PC-3 (cell line): ENCODE measurements around the gene FRMPD2. TPM values are rescaled to one million over a fixed set of nuclear protein-coding genes. Genes with fewer than 3 reads are reported as not detected.

Experiments
- ATAC-seq: fragments of 200-7000 bp; cut with Tn5 transposase; 2 replicates; pipeline ENCODE4 v1.9.1; 2020; ENCODE audit warnings: mild to moderate bottlenecking, moderate library complexity
- BruUV-seq: library from RNA; stranded (reverse); fragments of 400-500 nt; replicated peaks from 2 replicates; lab custom pipeline; 2021; lab: Mats Ljungman, UMichigan
- CTCF ChIA-PET: fragments of 300-600 bp; sonication (Branson Sonifier 250); formaldehyde crosslinking; loops from one replicate; lab custom pipeline; 2022; ENCODE audit warnings: antibody characterized with exemption; lab: Charles Lee
- POLR2A ChIA-PET: fragments of 300-600 bp; sonication (Branson Sonifier 250); formaldehyde crosslinking; loops from one replicate; lab custom pipeline; 2022; ENCODE audit warnings: antibody characterized with exemption; ENCODE audit not compliant: unreplicated experiment; lab: Charles Lee
- DNase-seq: peaks from one replicate; pipeline ENCODE4 v3.0.0-alpha.2; 2015
- H2AFZ ChIP-seq: fragments of 300-600 bp; sonication (generic); 2 replicates; pipeline ENCODE4 v1.6.0; 2016; ENCODE audit warnings: antibody characterized with exemption, low read length
- H3F3A ChIP-seq: fragments of 300-600 bp; sonication (generic); one replicate; pipeline ENCODE4 v1.6.0; 2017; ENCODE audit warnings: antibody characterized with exemption, low read length, control low read depth, mild to moderate bottlenecking; ENCODE audit not compliant: unreplicated experiment
- H3K27ac ChIP-seq: fragments of 300-600 bp; sonication (generic); 2 replicates; pipeline ENCODE4 v1.5.1; 2016; ENCODE audit warnings: mild to moderate bottlenecking, low read length
- H3K27me3 ChIP-seq: fragments of 300-600 bp; sonication (generic); 2 replicates; pipeline ENCODE4 v1.6.1; 2016; ENCODE audit warnings: low read length, mixed read lengths
- H3K36me3 ChIP-seq: fragments of 300-600 bp; sonication (generic); 2 replicates; pipeline ENCODE4 v1.6.1; 2016; ENCODE audit warnings: low read depth, mixed run types, low read length, mixed read lengths
- H3K4me1 ChIP-seq: fragments of 300-600 bp; sonication (generic); 2 replicates; pipeline ENCODE4 v1.5.1; 2016; ENCODE audit warnings: low read length; ENCODE audit not compliant: insufficient read depth
- H3K4me2 ChIP-seq: fragments of 300-600 bp; sonication (generic); 2 replicates; pipeline ENCODE4 v1.6.0; 2016; ENCODE audit warnings: low read length
- H3K4me3 ChIP-seq: fragments of 300-600 bp; sonication (generic); 2 replicates; pipeline ENCODE4 v1.5.1; 2016; ENCODE audit warnings: mild to moderate bottlenecking, low read length, mixed read lengths
- H3K79me2 ChIP-seq: fragments of 300-600 bp; sonication (generic); 2 replicates; pipeline ENCODE4 v1.6.1; 2017; ENCODE audit warnings: low read length, mixed read lengths
- H3K9ac ChIP-seq: fragments of 300-600 bp; sonication (generic); 2 replicates; pipeline ENCODE4 v1.6.0; 2016; ENCODE audit warnings: mild to moderate bottlenecking, low read length
- H3K9me2 ChIP-seq: fragments of 300-600 bp; sonication (generic); replicated peaks from 2 replicates; pipeline ENCODE4 v1.6.1; 2016; ENCODE audit warnings: mixed run types, low read length, mixed read lengths
- H3K9me3 ChIP-seq: fragments of 300-600 bp; sonication (generic); 2 replicates; pipeline ENCODE4 v1.6.1; 2016; ENCODE audit warnings: low read length, mixed read lengths
- H4K20me1 ChIP-seq: fragments of 300-600 bp; sonication (generic); 2 replicates; pipeline ENCODE4 v1.6.1; 2016; ENCODE audit warnings: low read length, mixed read lengths
- EZH2 ChIP-seq: fragments of 300-600 bp; sonication (generic); IDR thresholded peaks from one replicate; pipeline ENCODE4 v1.6.1; 2017; ENCODE audit warnings: antibody characterized with exemption, mild to moderate bottlenecking, low read length; ENCODE audit not compliant: unreplicated experiment
- EZH2phosphoT487 ChIP-seq: fragments of 300-600 bp; sonication (generic); IDR thresholded peaks from 2 replicates; pipeline ENCODE4 v1.6.1; 2018; ENCODE audit warnings: mild to moderate bottlenecking, antibody characterized with exemption, low read length, borderline replicate concordance
- intact Hi-C: fragments of 100-400 bp; cut with micrococcal nuclease; formaldehyde crosslinking; loops from 2 replicates; pipeline ENCODE4 v1.9.0; 2023
- total RNA-seq: library from RNA; depleted of rRNA; stranded (reverse); fragments of >200 nt; gene quantifications from 2 replicates; pipeline ENCODE4 v1.2.3, GENCODE V29; 2014
- TF ChIP-seq, protein P1 (sequence below): fragments of 300-600 bp; sonication (generic); conservative IDR thresholded peaks from 2 replicates; pipeline ENCODE4 v1.5.1; 2017; ENCODE audit warnings: antibody characterized with exemption, low read depth, mild to moderate bottlenecking, low read length

Gene FRMPD2
- total RNA-seq, 1 experiment from 2014 or later, result 0.11 TPM

DNA sequence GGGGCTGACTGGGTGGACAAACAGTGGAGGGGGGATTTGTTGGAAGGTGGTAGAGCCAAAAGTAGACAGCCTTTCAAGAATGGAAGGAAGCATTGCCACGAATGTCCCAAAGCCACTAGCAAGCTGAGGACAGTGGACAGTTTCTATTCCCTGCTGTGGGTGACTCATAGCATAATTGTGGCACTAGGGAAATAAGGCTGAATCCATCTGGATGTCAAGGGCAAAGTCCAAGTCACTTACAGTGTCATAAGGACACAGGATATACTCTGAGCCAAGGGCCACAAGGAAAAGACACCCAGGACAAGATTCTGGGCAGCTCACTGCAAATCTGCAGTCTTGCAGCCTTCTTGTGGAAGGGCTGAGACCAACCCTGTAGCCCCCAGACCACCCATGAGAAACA, 79.7 kb downstream of the FRMPD2 start:
- no peaks in the 10 kb centered on the region for H3F3A ChIP-seq
- no TSS peak for BruUV-seq
- H4K20me1 ChIP-seq, result no peaks in the 10 kb centered on the region
- no peak for DNase-seq
- no peak overlapping the region for H3K4me2 ChIP-seq
- no peak for ATAC-seq
- H3K36me3 ChIP-seq, result no peaks in the 10 kb centered on the region
- no peak overlapping the region for H3K27ac ChIP-seq
- no peak overlapping the region for H3K9ac ChIP-seq
- H3K4me1 ChIP-seq, result 0 out of 2 replicates have a peak, but pooled peaks cover 3% of the 10 kb centered on the region
- no peaks in the 10 kb centered on the region for H3K27me3 ChIP-seq
- CTCF ChIA-PET, result no interaction called here
- no peaks in the 10 kb centered on the region for H3K79me2 ChIP-seq
- no peaks in the 10 kb centered on the region for H3K9me3 ChIP-seq
- POLR2A ChIA-PET, result no interaction called here
- intact Hi-C loops, result no loop called here
- TF ChIP-seq EZH2phosphoT487, result no peak
- TF ChIP-seq, protein P1, sequence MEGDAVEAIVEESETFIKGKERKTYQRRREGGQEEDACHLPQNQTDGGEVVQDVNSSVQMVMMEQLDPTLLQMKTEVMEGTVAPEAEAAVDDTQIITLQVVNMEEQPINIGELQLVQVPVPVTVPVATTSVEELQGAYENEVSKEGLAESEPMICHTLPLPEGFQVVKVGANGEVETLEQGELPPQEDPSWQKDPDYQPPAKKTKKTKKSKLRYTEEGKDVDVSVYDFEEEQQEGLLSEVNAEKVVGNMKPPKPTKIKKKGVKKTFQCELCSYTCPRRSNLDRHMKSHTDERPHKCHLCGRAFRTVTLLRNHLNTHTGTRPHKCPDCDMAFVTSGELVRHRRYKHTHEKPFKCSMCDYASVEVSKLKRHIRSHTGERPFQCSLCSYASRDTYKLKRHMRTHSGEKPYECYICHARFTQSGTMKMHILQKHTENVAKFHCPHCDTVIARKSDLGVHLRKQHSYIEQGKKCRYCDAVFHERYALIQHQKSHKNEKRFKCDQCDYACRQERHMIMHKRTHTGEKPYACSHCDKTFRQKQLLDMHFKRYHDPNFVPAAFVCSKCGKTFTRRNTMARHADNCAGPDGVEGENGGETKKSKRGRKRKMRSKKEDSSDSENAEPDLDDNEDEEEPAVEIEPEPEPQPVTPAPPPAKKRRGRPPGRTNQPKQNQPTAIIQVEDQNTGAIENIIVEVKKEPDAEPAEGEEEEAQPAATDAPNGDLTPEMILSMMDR, result no peak
- TF ChIP-seq EZH2, result no peak
- H2AFZ ChIP-seq, result no peak overlapping the region
- no peak overlapping the region for H3K4me3 ChIP-seq
- H3K9me2 ChIP-seq, result no peaks in the 10 kb centered on the region

DNA sequence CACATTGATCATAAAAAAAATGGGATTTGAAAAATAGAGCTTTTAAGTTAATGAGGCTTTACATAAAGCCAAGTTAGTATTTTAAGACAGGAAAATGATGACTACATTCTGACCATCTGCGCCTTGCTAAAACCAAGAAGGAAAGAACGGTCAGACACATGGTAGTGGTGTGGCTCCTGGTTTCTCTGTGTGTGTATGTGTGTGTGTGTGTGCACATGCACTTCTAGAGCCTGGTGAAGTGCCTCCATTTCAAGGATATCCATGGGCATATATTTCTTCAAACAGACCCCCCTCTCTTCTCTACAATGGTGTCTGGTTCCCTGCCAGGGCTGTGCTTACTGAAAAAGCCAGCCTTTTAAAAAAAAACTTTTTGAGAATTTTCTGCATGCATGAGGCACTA, 80.9 kb downstream of the FRMPD2 start:
- 0 out of 2 replicates have a peak, but pooled peaks cover 3% of the 10 kb centered on the region for H3K4me1 ChIP-seq
- H3K79me2 ChIP-seq, result no peaks in the 10 kb centered on the region
- TF ChIP-seq EZH2 (no peak), EZH2phosphoT487 (no peak)
- TF ChIP-seq, protein P1, result no peak
- no TSS peak for BruUV-seq
- ChIA-PET CTCF (no interaction called here), POLR2A (no interaction called here)
- no peak overlapping the region for H3K4me2 ChIP-seq
- no peaks in the 10 kb centered on the region for H3K36me3 ChIP-seq
- no peak overlapping the region for H3K9ac ChIP-seq
- H2AFZ ChIP-seq, result no peak overlapping the region
- no peak overlapping the region for H3K27ac ChIP-seq
- no peak for DNase-seq
- intact Hi-C loops, result no loop called here
- H3K4me3 ChIP-seq, result no peak overlapping the region
- ATAC-seq, result no peak
- no peaks in the 10 kb centered on the region for H4K20me1 ChIP-seq
- no peaks in the 10 kb centered on the region for H3F3A ChIP-seq
- H3K9me3 ChIP-seq, result no peaks in the 10 kb centered on the region
- no peaks in the 10 kb centered on the region for H3K27me3 ChIP-seq
- no peaks in the 10 kb centered on the region for H3K9me2 ChIP-seq

DNA sequence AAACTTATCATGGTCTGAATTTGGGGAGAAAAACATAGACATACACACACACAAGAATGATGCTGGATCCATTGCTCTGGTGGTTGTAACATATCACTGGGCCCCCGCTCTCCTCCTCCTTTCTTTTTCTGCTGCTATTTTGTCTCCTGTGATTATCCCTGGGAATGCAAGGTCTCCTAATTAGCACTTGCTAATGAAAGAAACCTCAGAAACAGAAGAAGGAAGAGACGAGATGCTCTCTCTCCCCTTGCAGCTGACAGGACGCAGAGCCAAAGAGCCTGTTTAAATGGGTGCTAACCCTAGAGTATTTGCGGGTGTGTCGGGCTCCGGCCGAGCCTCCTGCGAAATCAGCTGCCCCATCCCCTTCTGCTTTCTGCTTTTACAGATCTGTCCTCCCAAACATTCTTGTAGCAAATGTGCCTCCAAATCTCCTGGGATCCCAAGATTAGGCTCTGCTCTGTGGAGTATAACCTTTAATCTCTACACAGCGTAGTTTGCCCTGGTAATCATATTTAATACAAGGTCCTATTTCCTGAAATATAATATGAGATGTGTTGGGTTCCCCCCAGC, 81.5 kb downstream of the FRMPD2 start:
- Histone ChIP-seq H3F3A (no peaks in the 10 kb centered on the region), H3K4me2 (no peak overlapping the region), H3K36me3 (no peaks in the 10 kb centered on the region), H3K79me2 (no peaks in the 10 kb centered on the region), H3K4me1 (0 out of 2 replicates have a peak, but pooled peaks cover 3% of the 10 kb centered on the region), H3K9me2 (no peaks in the 10 kb centered on the region), H3K27me3 (no peaks in the 10 kb centered on the region), H3K27ac (no peak overlapping the region), H2AFZ (no peak overlapping the region), H4K20me1 (no peaks in the 10 kb centered on the region), H3K4me3 (no peak overlapping the region), H3K9me3 (no peaks in the 10 kb centered on the region), H3K9ac (no peak overlapping the region)
- ChIA-PET CTCF (no interaction called here), POLR2A (no interaction called here)
- intact Hi-C loops, result no loop called here
- no peak for DNase-seq
- TF ChIP-seq, protein P1, result no peak
- no peak for TF ChIP-seq EZH2
- TF ChIP-seq EZH2phosphoT487, result no peak
- no TSS peak for BruUV-seq
- no peak for ATAC-seq
